ENCODE measurements around the gene SNX19.

The SNX19 gene

GRCh38 chr11:130847517-130847916 lies 68.8 kb downstream of the SNX19 start:
- H3K23ac ChIP-seq (ENCODE audit: low read length in 2 of 2): no peak overlapping the region
- no peak overlapping the region for H2AFZ ChIP-seq (ENCODE audit: low read depth, low read length)
- H4K8ac ChIP-seq (ENCODE audit: low read length): no peak overlapping the region
- peak; percentile 82 for DNase-seq
- WGBS: 18% methylated on average over 8 of the region's 8 CpGs
- H3K14ac ChIP-seq (ENCODE audit: low read length in 2 of 2): no peak overlapping the region
- no peak overlapping the region for H2BK5ac ChIP-seq (ENCODE audit: low read depth, low read length, poor library complexity, severe bottlenecking)
- H3K9me3 ChIP-seq (ENCODE audit: control insufficient read depth, low read length): no peaks in the 10 kb centered on the region
- H3K9ac ChIP-seq (ENCODE audit: low read length): no peak overlapping the region
- no peak overlapping the region for H3K18ac ChIP-seq (ENCODE audit: low read depth in 1 of 2, low read length in 2 of 2)
- no peaks in the 10 kb centered on the region for H3K36me3 ChIP-seq (ENCODE audit: control insufficient read depth in 1 of 2, insufficient read depth in 2 of 2, low read depth in 1 of 2, low read length in 2 of 2)
- no peak overlapping the region for H2BK12ac ChIP-seq (ENCODE audit: low read length in 2 of 2)
- peak overlapping the region; percentile 17 for H3K27ac ChIP-seq (ENCODE audit: low read length, poor library complexity, severe bottlenecking)
- no peak overlapping the region for H4K91ac ChIP-seq (ENCODE audit: low read length)
- no peak overlapping the region for H2BK15ac ChIP-seq (ENCODE audit: low read depth, poor library complexity, severe bottlenecking)
- H3K4me1 ChIP-seq (ENCODE audit: control insufficient read depth, insufficient read depth, low read depth, low read length): peaks cover 2% of the 10 kb centered on the region
- H3K79me1 ChIP-seq (replicated peaks; ENCODE audit: low read length, poor library complexity, severe bottlenecking): no peaks in the 10 kb centered on the region
- no peak overlapping the region for H2AK5ac ChIP-seq (ENCODE audit: low read length, severe bottlenecking)
- no peak overlapping the region for H2BK120ac ChIP-seq (ENCODE audit: low read depth, low read length)
- no peak overlapping the region for H3K4ac ChIP-seq (ENCODE audit: low read depth in 1 of 2, low read length in 2 of 2)
- H3K27me3 ChIP-seq (ENCODE audit: control insufficient read depth in 1 of 2, insufficient read depth in 1 of 2, low read length in 2 of 2): no peaks in the 10 kb centered on the region
- no peak overlapping the region for H3K4me3 ChIP-seq (ENCODE audit: insufficient read depth in 1 of 2, low read depth in 1 of 2, low read length in 2 of 2)
- peak overlapping the region; percentile 13 for H3K4me2 ChIP-seq (ENCODE audit: low read length, poor library complexity, severe bottlenecking)

DNA sequence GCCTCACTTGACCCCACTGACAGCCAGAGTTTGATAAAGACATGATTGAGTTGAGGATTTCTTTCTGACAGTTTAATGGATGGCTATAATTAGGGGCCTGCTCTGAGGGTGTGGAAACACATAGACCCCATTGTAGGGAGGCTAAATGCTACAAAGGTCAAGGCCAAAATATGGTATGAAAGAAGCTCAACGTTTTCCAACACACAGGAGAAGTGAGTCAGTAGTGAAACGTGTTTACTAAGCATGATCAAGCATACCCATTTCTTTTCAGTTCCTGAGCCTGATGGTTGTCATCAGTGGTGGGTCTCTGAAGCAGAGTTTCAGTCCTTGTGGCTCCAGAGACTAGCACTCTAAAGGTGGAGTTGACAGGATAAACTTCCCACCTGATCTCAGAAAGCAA lies 69.7 kb downstream of the SNX19 start:
- Histone ChIP-seq H2BK120ac (ENCODE audit: low read depth, low read length) (no peak overlapping the region), H2BK12ac (ENCODE audit: low read length in 2 of 2) (peak overlapping the region; percentile 5 to 52), H3K4ac (ENCODE audit: low read depth in 1 of 2, low read length in 2 of 2) (no peak overlapping the region), H2AK5ac (ENCODE audit: low read length, severe bottlenecking) (peak overlapping the region; percentile 15), H3K79me1 (replicated peaks; ENCODE audit: low read length, poor library complexity, severe bottlenecking) (no peaks in the 10 kb centered on the region), H3K4me1 (ENCODE audit: control insufficient read depth, insufficient read depth, low read depth, low read length) (peaks cover 2% of the 10 kb centered on the region), H3K9me3 (ENCODE audit: control insufficient read depth, low read length) (no peaks in the 10 kb centered on the region), H2BK5ac (ENCODE audit: low read depth, low read length, poor library complexity, severe bottlenecking) (no peak overlapping the region), H3K27ac (ENCODE audit: low read length, poor library complexity, severe bottlenecking) (no peak overlapping the region), H3K14ac (ENCODE audit: low read length in 2 of 2) (no peak overlapping the region), H3K18ac (ENCODE audit: low read depth in 1 of 2, low read length in 2 of 2) (no peak overlapping the region), H4K91ac (ENCODE audit: low read length) (no peak overlapping the region), H3K36me3 (ENCODE audit: control insufficient read depth in 1 of 2, insufficient read depth in 2 of 2, low read depth in 1 of 2, low read length in 2 of 2) (no peaks in the 10 kb centered on the region), H4K8ac (ENCODE audit: low read length) (no peak overlapping the region), H3K9ac (ENCODE audit: low read length) (no peak overlapping the region), H3K27me3 (ENCODE audit: control insufficient read depth in 1 of 2, insufficient read depth in 1 of 2, low read length in 2 of 2) (no peaks in the 10 kb centered on the region), H3K4me2 (ENCODE audit: low read length, poor library complexity, severe bottlenecking) (no peak overlapping the region), H3K23ac (ENCODE audit: low read length in 2 of 2) (no peak overlapping the region), H3K4me3 (ENCODE audit: insufficient read depth in 1 of 2, low read depth in 1 of 2, low read length in 2 of 2) (no peak overlapping the region), H2BK15ac (ENCODE audit: low read depth, poor library complexity, severe bottlenecking) (no peak overlapping the region), H2AFZ (ENCODE audit: low read depth, low read length) (no peak overlapping the region)
- WGBS: 10% methylated on average over 2 of the region's 2 CpGs
- DNase-seq: no peak

GRCh38 chr11:130842001-130842400 lies 74.3 kb downstream of the SNX19 start:
- Histone ChIP-seq H2BK12ac (ENCODE audit: low read length in 2 of 2) (no peak overlapping the region), H4K8ac (ENCODE audit: low read length) (no peak overlapping the region), H3K4me1 (ENCODE audit: control insufficient read depth, insufficient read depth, low read depth, low read length) (peaks cover 2% of the 10 kb centered on the region), H2BK15ac (ENCODE audit: low read depth, poor library complexity, severe bottlenecking) (no peak overlapping the region), H2AK5ac (ENCODE audit: low read length, severe bottlenecking) (no peak overlapping the region), H3K23ac (ENCODE audit: low read length in 2 of 2) (no peak overlapping the region), H3K9me3 (ENCODE audit: control insufficient read depth, low read length) (peaks cover under 1% of the 10 kb centered on the region), H3K36me3 (ENCODE audit: control insufficient read depth in 1 of 2, insufficient read depth in 2 of 2, low read depth in 1 of 2, low read length in 2 of 2) (no peaks in the 10 kb centered on the region), H2BK5ac (ENCODE audit: low read depth, low read length, poor library complexity, severe bottlenecking) (no peak overlapping the region), H2BK120ac (ENCODE audit: low read depth, low read length) (no peak overlapping the region), H3K14ac (ENCODE audit: low read length in 2 of 2) (no peak overlapping the region), H3K27ac (ENCODE audit: low read length, poor library complexity, severe bottlenecking) (no peak overlapping the region), H2AFZ (ENCODE audit: low read depth, low read length) (no peak overlapping the region), H3K4me2 (ENCODE audit: low read length, poor library complexity, severe bottlenecking) (no peak overlapping the region), H3K9ac (ENCODE audit: low read length) (no peak overlapping the region), H3K27me3 (ENCODE audit: control insufficient read depth in 1 of 2, insufficient read depth in 1 of 2, low read length in 2 of 2) (no peaks in the 10 kb centered on the region), H3K4me3 (ENCODE audit: insufficient read depth in 1 of 2, low read depth in 1 of 2, low read length in 2 of 2) (no peak overlapping the region), H3K4ac (ENCODE audit: low read depth in 1 of 2, low read length in 2 of 2) (no peak overlapping the region), H3K79me1 (replicated peaks; ENCODE audit: low read length, poor library complexity, severe bottlenecking) (no peaks in the 10 kb centered on the region), H3K18ac (ENCODE audit: low read depth in 1 of 2, low read length in 2 of 2) (no peak overlapping the region), H4K91ac (ENCODE audit: low read length) (no peak overlapping the region)
- no peak for DNase-seq
- WGBS: 100% methylated on average over 1 of the region's 1 CpG

- Histone ChIP-seq H4K8ac (ENCODE audit: low read length) (no peak overlapping the region), H3K27ac (ENCODE audit: low read length, poor library complexity, severe bottlenecking) (no peak overlapping the region), H3K27me3 (ENCODE audit: control insufficient read depth in 1 of 2, insufficient read depth in 1 of 2, low read length in 2 of 2) (no peaks in the 10 kb centered on the region), H3K79me1 (replicated peaks; ENCODE audit: low read length, poor library complexity, severe bottlenecking) (no peaks in the 10 kb centered on the region), H4K91ac (ENCODE audit: low read length) (no peak overlapping the region), H3K9me3 (ENCODE audit: control insufficient read depth, low read length) (peaks cover 2% of the 10 kb centered on the region), H3K18ac (ENCODE audit: low read depth in 1 of 2, low read length in 2 of 2) (peak overlapping the region in 1 of 2 experiments; percentile 48), H3K23ac (ENCODE audit: low read length in 2 of 2) (no peak overlapping the region), H3K14ac (ENCODE audit: low read length in 2 of 2) (no peak overlapping the region), H2BK5ac (ENCODE audit: low read depth, low read length, poor library complexity, severe bottlenecking) (no peak overlapping the region), H3K36me3 (ENCODE audit: control insufficient read depth in 1 of 2, insufficient read depth in 2 of 2, low read depth in 1 of 2, low read length in 2 of 2) (no peaks in the 10 kb centered on the region), H2AK5ac (ENCODE audit: low read length, severe bottlenecking) (no peak overlapping the region), H2BK15ac (ENCODE audit: low read depth, poor library complexity, severe bottlenecking) (no peak overlapping the region), H3K4ac (ENCODE audit: low read depth in 1 of 2, low read length in 2 of 2) (no peak overlapping the region), H2BK12ac (ENCODE audit: low read length in 2 of 2) (no peak overlapping the region), H3K4me3 (ENCODE audit: insufficient read depth in 1 of 2, low read depth in 1 of 2, low read length in 2 of 2) (peak overlapping the region in 1 of 2 experiments; percentile 73), H3K4me1 (ENCODE audit: control insufficient read depth, insufficient read depth, low read depth, low read length) (no peaks in the 10 kb centered on the region), H3K4me2 (ENCODE audit: low read length, poor library complexity, severe bottlenecking) (no peak overlapping the region), H3K9ac (ENCODE audit: low read length) (peak overlapping the region; percentile 77), H2AFZ (ENCODE audit: low read depth, low read length) (no peak overlapping the region), H2BK120ac (ENCODE audit: low read depth, low read length) (no peak overlapping the region)
- WGBS: no CpG with 5 or more reads among the region's 3 CpGs
- no peak for DNase-seq
Observed at GRCh38 chr11:130840679-130841078, 75.6 kb downstream of the SNX19 start.
